ENCODE data around the gene TENM3. TPM values are rescaled to one million over a fixed set of nuclear protein-coding genes. Genes with fewer than 3 reads are reported as not detected.

TENM3 gene
- total and polyA plus RNA-seq, 12 donors = 2.6 to 54.4 (median 42.8) TPM

DNA sequence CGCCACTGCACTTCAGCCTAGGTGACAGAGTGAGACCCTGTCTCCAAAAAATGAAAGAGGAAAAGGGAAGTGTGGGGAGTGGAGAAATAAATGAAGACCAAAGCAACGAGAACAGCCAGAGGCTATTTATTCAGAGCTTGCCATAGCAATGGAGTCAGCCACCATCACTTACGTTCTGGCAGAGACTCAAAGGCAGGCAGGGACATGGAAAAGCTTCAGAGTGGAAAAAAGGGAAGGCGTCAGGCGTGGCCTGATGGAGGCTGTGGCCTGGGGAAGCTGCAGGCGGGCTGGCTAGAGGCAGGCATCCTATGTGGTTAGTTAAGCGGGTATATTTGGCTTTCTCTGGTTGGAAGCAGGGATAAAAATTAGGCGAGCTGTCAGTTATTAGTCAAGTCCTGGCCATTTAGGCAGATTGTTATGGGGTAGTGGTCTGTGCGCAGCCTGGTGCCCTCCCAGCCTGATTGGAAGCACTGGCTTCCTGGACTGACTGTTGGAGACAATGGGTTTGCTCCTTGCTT, 600.7 kb downstream of the TENM3 start:
- WGBS, 4 donors = 82 to 89% (median 86%) methylated on average over 9 of the region's 9 CpGs
- TF ChIP-seq POLR2A (IDR thresholded peaks at IDR 0.05) (no peak), CTCF (IDR thresholded peaks at IDR 0.05) (no peak)
- H3K36me3 ChIP-seq (replicated peaks in 1 of 2) = no peaks in the 10 kb centered on the region
- H3K27ac ChIP-seq = no peak overlapping the region
- DNase-seq = no peak
- intact Hi-C loops (cut with DNase I) = no loop called here
- no peaks in the 10 kb centered on the region for H3K4me1 ChIP-seq (replicated peaks in 1 of 2)
- H3K9me3 ChIP-seq (replicated peaks in 1 of 3) = no peaks in the 10 kb centered on the region
- H3K27me3 ChIP-seq = no peaks in the 10 kb centered on the region
- H3K4me3 ChIP-seq = no peak overlapping the region

GRCh38 chr4:182845618-182846017, 602.4 kb downstream of the TENM3 start:
- intact Hi-C loops (cut with DNase I) = no loop called here
- H3K27me3 ChIP-seq = no peaks in the 10 kb centered on the region
- no peak for TF ChIP-seq POLR2A (IDR thresholded peaks at IDR 0.05)
- no peak for TF ChIP-seq CTCF (IDR thresholded peaks at IDR 0.05)
- 70 to 94% (median 92%) methylated on average over 2 to 6 of the region's 6 CpGs for WGBS, 4 donors
- DNase-seq = no peak
- H3K36me3 ChIP-seq (replicated peaks in 1 of 2) = no peaks in the 10 kb centered on the region
- H3K4me3 ChIP-seq = no peak overlapping the region
- H3K9me3 ChIP-seq (replicated peaks in 1 of 3) = no peaks in the 10 kb centered on the region
- no peak overlapping the region for H3K27ac ChIP-seq
- H3K4me1 ChIP-seq (replicated peaks in 1 of 2) = no peaks in the 10 kb centered on the region

DNA sequence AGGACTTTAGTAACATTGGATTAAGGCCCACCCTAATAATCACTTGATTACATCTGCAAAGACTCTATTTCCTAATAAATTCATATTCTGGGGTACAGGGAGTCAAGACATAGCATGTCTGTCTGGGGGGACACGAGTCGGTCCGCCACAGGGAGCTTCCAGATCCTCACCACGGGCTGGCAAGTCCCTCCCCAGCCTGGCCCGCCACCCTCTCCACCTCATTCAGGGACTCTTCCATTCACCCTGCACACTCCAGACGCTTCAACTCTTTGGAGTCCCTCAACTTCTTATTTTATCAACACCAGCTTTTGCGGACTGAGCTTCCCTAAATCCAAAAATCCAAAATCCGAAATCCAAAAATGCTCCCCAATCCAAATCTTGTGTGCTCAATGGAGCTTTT, 602.8 kb downstream of the TENM3 start:
- TF ChIP-seq POLR2A (IDR thresholded peaks at IDR 0.05) (no peak), CTCF (IDR thresholded peaks at IDR 0.05) (no peak)
- no peaks in the 10 kb centered on the region for H3K4me1 ChIP-seq (replicated peaks in 1 of 2)
- H3K27ac ChIP-seq = no peak overlapping the region
- no peaks in the 10 kb centered on the region for H3K27me3 ChIP-seq
- H3K4me3 ChIP-seq = no peak overlapping the region
- intact Hi-C loops (cut with DNase I) = no loop called here
- 90 to 97% (median 92%) methylated on average over 8 of the region's 8 CpGs for WGBS, 4 donors
- H3K36me3 ChIP-seq (replicated peaks in 1 of 2) = no peaks in the 10 kb centered on the region
- H3K9me3 ChIP-seq (replicated peaks in 1 of 3) = no peaks in the 10 kb centered on the region
- no peak for DNase-seq

DNA sequence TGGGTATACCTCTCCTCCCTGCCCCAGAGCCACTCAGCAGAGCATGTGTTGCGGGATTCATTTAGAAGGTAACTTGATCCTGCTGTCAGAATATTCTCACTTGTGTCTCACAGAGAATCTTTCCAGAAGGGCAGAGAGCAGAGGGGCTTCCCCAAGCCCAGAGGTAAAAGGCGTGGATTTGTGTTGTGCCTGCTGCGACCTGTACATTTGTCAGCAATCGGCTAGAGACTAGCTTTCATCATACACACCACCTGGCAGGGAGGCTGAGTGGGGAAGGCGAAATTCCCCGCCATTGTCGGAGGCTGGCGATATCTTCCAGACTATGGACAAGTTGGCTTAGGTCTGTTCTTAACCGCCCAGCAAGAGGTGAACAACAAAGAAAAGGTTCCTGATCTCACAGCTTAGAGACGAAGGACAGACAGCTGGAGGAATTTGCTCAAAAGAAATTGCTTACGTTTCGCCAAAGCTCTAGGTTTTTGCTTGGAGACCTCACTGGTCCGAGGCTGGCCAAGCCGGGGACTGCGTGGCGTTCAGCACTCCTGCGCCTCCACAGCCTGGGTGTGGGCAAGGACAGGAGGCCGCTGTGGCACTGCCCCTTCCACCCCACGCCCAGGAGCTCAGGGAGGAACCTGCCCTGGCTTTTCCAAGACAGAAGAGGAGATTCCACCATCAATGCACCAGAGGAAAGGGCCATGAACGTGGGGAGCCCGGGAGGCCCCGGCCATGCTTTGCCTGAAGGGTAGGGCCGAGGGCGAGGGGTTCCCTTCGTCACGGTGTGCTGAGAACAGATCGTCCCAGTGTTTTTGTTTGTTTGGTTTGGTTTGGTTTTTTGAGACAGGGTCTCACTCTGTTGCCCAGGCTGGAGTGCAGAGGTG, 604.6 kb downstream of the TENM3 start:
- 91 to 97% (median 93%) methylated on average over 18 to 27 of the region's 27 CpGs for WGBS, 4 donors
- Histone ChIP-seq H3K27me3 (no peaks in the 10 kb centered on the region), H3K27ac (no peak overlapping the region), H3K4me3 (no peak overlapping the region), H3K36me3 (replicated peaks in 1 of 2) (no peaks in the 10 kb centered on the region), H3K4me1 (replicated peaks in 1 of 2) (no peaks in the 10 kb centered on the region), H3K9me3 (replicated peaks in 1 of 3) (no peaks in the 10 kb centered on the region)
- intact Hi-C loops (cut with DNase I) = no loop called here
- no peak for TF ChIP-seq CTCF (IDR thresholded peaks at IDR 0.05)
- TF ChIP-seq POLR2A (IDR thresholded peaks at IDR 0.05) = no peak
- no peak for DNase-seq

Data from adrenal gland (tissue), 12 donors.